Mesothelial cell of epicardium (in vitro differentiated cells): ENCODE results near the gene PREPL. TPM values are rescaled to one million over a fixed set of nuclear protein-coding genes. Genes with fewer than 3 reads are reported as not detected.

Experiments
- DNase-seq, 2 experiments: peaks; one replicate each; pipeline ENCODE4 v3.0.0; 2021; ENCODE audit warnings: low spot score in 2 of 2; ENCODE audit not compliant: unreplicated experiment in 2 of 2
- H3K27ac Mint-ChIP-seq: 2 replicates; pipeline ENCODE4 v1.8.0; 2021; ENCODE audit warnings: mixed read lengths
- H3K27me3 Mint-ChIP-seq: 2 replicates; pipeline ENCODE4 v1.8.0; 2021; ENCODE audit warnings: low read depth, mixed read lengths
- H3K36me3 Mint-ChIP-seq: 2 replicates; pipeline ENCODE4 v1.8.0; 2021; ENCODE audit warnings: mixed read lengths
- H3K4me1 Mint-ChIP-seq: 2 replicates; pipeline ENCODE4 v1.8.0; 2021; ENCODE audit warnings: mixed read lengths
- H3K4me3 Mint-ChIP-seq: 2 replicates; pipeline ENCODE4 v1.8.0; 2021; ENCODE audit warnings: mild to moderate bottlenecking, moderate library complexity, mixed read lengths
- H3K9me3 Mint-ChIP-seq: 2 replicates; pipeline ENCODE4 v1.8.0; 2021; ENCODE audit warnings: mixed read lengths
- CTCF ChIP-seq: fragments of 200-600 bp; sonication (generic); IDR thresholded peaks from one replicate; pipeline ENCODE4 v1.5.0; 2021; ENCODE audit warnings: antibody characterized with exemption; ENCODE audit not compliant: unreplicated experiment
- total RNA-seq: library from RNA; stranded (reverse); gene quantifications from 3 replicates; pipeline ENCODE4 v1.2.1, GENCODE V29; 2021

The PREPL gene
- total RNA-seq, 1 donor from 2014 or later = 47.2 TPM

GRCh38 chr2:44354761-44355160 is 6.5 kb downstream of the PREPL start:
- H3K27ac Mint-ChIP-seq = no peak overlapping the region
- H3K9me3 Mint-ChIP-seq = no peaks in the 10 kb centered on the region
- no peak overlapping the region for H3K4me3 Mint-ChIP-seq
- H3K4me1 Mint-ChIP-seq = peaks cover 15% of the 10 kb centered on the region
- DNase-seq = no peak
- TF ChIP-seq CTCF = no peak
- peaks cover 3% of the 10 kb centered on the region for H3K36me3 Mint-ChIP-seq
- no peaks in the 10 kb centered on the region for H3K27me3 Mint-ChIP-seq

GRCh38 chr2:44352510-44352909 is 8.8 kb downstream of the PREPL start:
- H3K4me1 Mint-ChIP-seq = peaks cover 12% of the 10 kb centered on the region

GRCh38 chr2:44351676-44352075 is 9.6 kb downstream of the PREPL start:
- Mint-ChIP-seq H3K9me3 (no peaks in the 10 kb centered on the region), H3K4me1 (peaks cover 12% of the 10 kb centered on the region), H3K27me3 (no peaks in the 10 kb centered on the region), H3K36me3 (peaks cover 3% of the 10 kb centered on the region), H3K27ac (no peak overlapping the region), H3K4me3 (no peak overlapping the region)
- TF ChIP-seq CTCF = no peak
- DNase-seq = no peak

More at GRCh38 chr2:44352510-44352909, 8.8 kb downstream of the PREPL start:
- peaks cover 3% of the 10 kb centered on the region for H3K36me3 Mint-ChIP-seq
- DNase-seq = no peak
- TF ChIP-seq CTCF = no peak
- H3K4me3 Mint-ChIP-seq = no peak overlapping the region
- no peaks in the 10 kb centered on the region for H3K9me3 Mint-ChIP-seq
- no peak overlapping the region for H3K27ac Mint-ChIP-seq
- no peaks in the 10 kb centered on the region for H3K27me3 Mint-ChIP-seq

GRCh38 chr2:44351088-44351487 is 10.2 kb downstream of the PREPL start:
- Mint-ChIP-seq H3K4me1 (peaks cover 12% of the 10 kb centered on the region), H3K4me3 (no peak overlapping the region)
- no peak for DNase-seq

GRCh38 chr2:44349506-44349905 is 11.8 kb downstream of the PREPL start:
- Mint-ChIP-seq H3K27me3 (no peaks in the 10 kb centered on the region), H3K36me3 (peaks cover 10% of the 10 kb centered on the region), H3K4me1 (peaks cover 12% of the 10 kb centered on the region), H3K27ac (no peak overlapping the region), H3K9me3 (no peaks in the 10 kb centered on the region), H3K4me3 (no peak overlapping the region)
- TF ChIP-seq CTCF = no peak
- no peak for DNase-seq

More at GRCh38 chr2:44351088-44351487, 10.2 kb downstream of the PREPL start:
- no peak for TF ChIP-seq CTCF
- H3K9me3 Mint-ChIP-seq = no peaks in the 10 kb centered on the region
- H3K36me3 Mint-ChIP-seq = peaks cover 6% of the 10 kb centered on the region
- no peaks in the 10 kb centered on the region for H3K27me3 Mint-ChIP-seq
- no peak overlapping the region for H3K27ac Mint-ChIP-seq

GRCh38 chr2:44348400-44348799 is 12.9 kb downstream of the PREPL start:
- H3K9me3 Mint-ChIP-seq = no peaks in the 10 kb centered on the region
- H3K4me1 Mint-ChIP-seq = peaks cover 12% of the 10 kb centered on the region
- no peak for DNase-seq
- no peaks in the 10 kb centered on the region for H3K27me3 Mint-ChIP-seq
- H3K27ac Mint-ChIP-seq = no peak overlapping the region
- TF ChIP-seq CTCF = no peak
- no peak overlapping the region for H3K4me3 Mint-ChIP-seq
- H3K36me3 Mint-ChIP-seq = peaks cover 15% of the 10 kb centered on the region
